Stomach (tissue), 4 donors: ENCODE data around the gene EPB41L2.

Experiments used
- CTCF ChIP-seq, 7 experiments: fragments of 450-650 bp in 4 of 7; fragments of 200-600 bp in 3 of 7; sonication (generic) in 3 of 7; IDR thresholded peaks; one replicate each; pipeline ENCODE4 v1.5.1; 2016 to 2019; ENCODE audit warnings: antibody characterized with exemption in 7 of 7, control low read depth in 2 of 7, mild to moderate bottlenecking in 1 of 7
- EP300 ChIP-seq: sonication (generic); formaldehyde crosslinking; IDR thresholded peaks from one replicate; pipeline ENCODE4 v1.6.1; 2017; ENCODE audit warnings: antibody characterized with exemption
- POLR2A ChIP-seq, 4 donors: fragments of 450-650 bp; IDR thresholded peaks; one replicate each; pipeline ENCODE4 v1.6.1; 2016; ENCODE audit warnings: antibody characterized with exemption in 4 of 4, control low read depth in 2 of 4, mild to moderate bottlenecking in 1 of 4, moderate library complexity in 1 of 4
- POLR2AphosphoS5 ChIP-seq, 3 donors: sonication (generic); formaldehyde crosslinking; IDR thresholded peaks; one replicate each; pipeline ENCODE4 v1.6.1; 2016; ENCODE audit warnings: antibody characterized with exemption in 3 of 3

- TF ChIP-seq POLR2A (IDR thresholded peaks at IDR 0.05), result no peak
- no peak for TF ChIP-seq CTCF (IDR thresholded peaks at IDR 0.05)
- TF ChIP-seq EP300, result no peak
- TF ChIP-seq POLR2AphosphoS5 (IDR thresholded peaks at IDR 0.05), result no peak
Measured at GRCh38 chr6:130847001-130847910, 215.8 kb downstream of the EPB41L2 start.
